ENCODE measurements around the gene PBXIP1.

GRCh38 chr1:154895798-154896197, 60.1 kb downstream of the PBXIP1 start:
- TF ChIP-seq CTCF (optimal IDR thresholded peaks at IDR 0.05 in 1 of 3, IDR thresholded peaks at IDR 0.05 in 1 of 3, conservative IDR thresholded peaks at IDR 0.05 in 1 of 3; ENCODE audit: extremely low read depth in 1 of 3, insufficient read depth in 2 of 3, low read length in 3 of 3) (no peak), EZH2 (IDR thresholded peaks at IDR 0.05; ENCODE audit: low read length) (no peak)
